GM23338 (cell line): ENCODE results near the gene USP46. TPM values are rescaled to one million over a fixed set of nuclear protein-coding genes. Genes with fewer than 3 reads are reported as not detected.
A peak's percentile ranks its signal among the peaks of the same experiment; 100 is the strongest.

Experiments used
- ATAC-seq: fragments of 200-7000 bp; cut with Tn5 transposase; 3 replicates; pipeline ENCODE4 v1.9.1; 2020
- DNase-seq: peaks from one replicate; pipeline ENCODE4 v3.0.0-alpha.2; 2015; ENCODE audit warnings: low spot score
- H2AFZ ChIP-seq: fragments of 200-600 bp; sonication (generic); 2 replicates; pipeline ENCODE4 v1.8.0; 2016; ENCODE audit warnings: antibody characterized with exemption, mild to moderate bottlenecking, moderate library complexity
- H3F3A ChIP-seq: fragments of 200-600 bp; sonication (generic); replicated peaks from 2 replicates; pipeline ENCODE4 v1.8.0; 2017; ENCODE audit warnings: antibody characterized with exemption, mixed run types, low read depth
- H3K27ac ChIP-seq: fragments of 200-600 bp; sonication (generic); 2 replicates; pipeline ENCODE4 v1.6.1; 2016; ENCODE audit warnings: low read depth
- H3K27me3 ChIP-seq: fragments of 200-600 bp; sonication (generic); 2 replicates; pipeline ENCODE4 v1.8.0; 2016; ENCODE audit warnings: mild to moderate bottlenecking, mixed run types, moderate library complexity; ENCODE audit not compliant: insufficient read depth
- H3K36me3 ChIP-seq: fragments of 200-600 bp; sonication (generic); 2 replicates; pipeline ENCODE4 v1.8.0; 2016; ENCODE audit warnings: mild to moderate bottlenecking; ENCODE audit not compliant: insufficient read depth
- H3K4me1 ChIP-seq: fragments of 200-600 bp; sonication (generic); 2 replicates; pipeline ENCODE4 v1.8.0; 2016; ENCODE audit warnings: mild to moderate bottlenecking, moderate library complexity; ENCODE audit not compliant: insufficient read depth
- H3K4me2 ChIP-seq: fragments of 200-600 bp; sonication (generic); 2 replicates; pipeline ENCODE4 v1.7.1; 2017; ENCODE audit warnings: mixed run types
- H3K4me3 ChIP-seq: fragments of 200-600 bp; sonication (generic); 2 replicates; pipeline ENCODE4 v1.6.1; 2016; ENCODE audit warnings: mixed run types
- H3K79me2 ChIP-seq: fragments of 200-600 bp; sonication (generic); replicated peaks from 2 replicates; pipeline ENCODE4 v1.8.0; 2017; ENCODE audit warnings: mild to moderate bottlenecking; ENCODE audit not compliant: insufficient read depth
- H3K9me2 ChIP-seq: fragments of 200-600 bp; sonication (generic); 2 replicates; pipeline ENCODE4 v1.8.0; 2017; ENCODE audit not compliant: insufficient read depth
- H4K20me1 ChIP-seq: fragments of 200-600 bp; sonication (generic); replicated peaks from 2 replicates; pipeline ENCODE4 v1.8.0; 2017; ENCODE audit warnings: mild to moderate bottlenecking; ENCODE audit not compliant: insufficient read depth
- H3K27ac Mint-ChIP-seq: 2 replicates; pipeline ENCODE4 v1.8.0; 2020; ENCODE audit warnings: inconsistent platforms, mild to moderate bottlenecking, moderate library complexity, mixed read lengths
- H3K27me3 Mint-ChIP-seq: 3 replicates; pipeline ENCODE4 v1.8.0; 2022; ENCODE audit warnings: low read depth, mild to moderate bottlenecking, moderate library complexity, mixed read lengths, inconsistent platforms; ENCODE audit not compliant: insufficient read depth, poor library complexity
- H3K36me3 Mint-ChIP-seq: 3 replicates; pipeline ENCODE4 v1.8.0; 2021; ENCODE audit warnings: low read depth, mild to moderate bottlenecking, inconsistent platforms, moderate library complexity, mixed read lengths
- H3K4me1 Mint-ChIP-seq: 3 replicates; pipeline ENCODE4 v1.8.0; 2020; ENCODE audit warnings: mild to moderate bottlenecking, inconsistent platforms, mixed read lengths
- H3K4me3 Mint-ChIP-seq: 3 replicates; pipeline ENCODE4 v1.8.0; 2021; ENCODE audit warnings: moderate library complexity, mild to moderate bottlenecking, inconsistent platforms, mixed read lengths
- H3K9me3 Mint-ChIP-seq: 3 replicates; pipeline ENCODE4 v1.8.0; 2020; ENCODE audit warnings: moderate library complexity, mild to moderate bottlenecking, inconsistent platforms, mixed read lengths
- CREB1 ChIP-seq: fragments of 250-450 bp; sonication (Bioruptor Pico); IDR thresholded peaks from 2 replicates; pipeline ENCODE4 v1.5.0; 2020; ENCODE audit warnings: low read depth, mild to moderate bottlenecking, moderate library complexity
- ETS1 ChIP-seq: IDR thresholded peaks from 2 replicates; pipeline ENCODE4 v1.6.1; 2016; ENCODE audit warnings: antibody characterized with exemption
- EZH2 ChIP-seq: fragments of 200-600 bp; sonication (generic); IDR thresholded peaks from one replicate; pipeline ENCODE4 v1.8.0; 2017; ENCODE audit warnings: antibody characterized with exemption, mild to moderate bottlenecking, low read depth; ENCODE audit not compliant: unreplicated experiment
- EZH2phosphoT487 ChIP-seq: fragments of 200-600 bp; sonication (generic); IDR thresholded peaks from one replicate; pipeline ENCODE4 v1.8.1; 2018; ENCODE audit warnings: antibody characterized with exemption; ENCODE audit not compliant: unreplicated experiment
- JUNB ChIP-seq: IDR thresholded peaks from one replicate; pipeline ENCODE4 v1.6.1; 2016; ENCODE audit warnings: antibody characterized with exemption; ENCODE audit not compliant: unreplicated experiment
- NANOG ChIP-seq: IDR thresholded peaks from 2 replicates; pipeline ENCODE4 v1.6.1; 2016; ENCODE audit warnings: antibody characterized with exemption, borderline replicate concordance
- REST ChIP-seq: IDR thresholded peaks from one replicate; pipeline ENCODE4 v1.6.1; 2018; ENCODE audit warnings: antibody characterized with exemption; ENCODE audit not compliant: unreplicated experiment
- STAT1 ChIP-seq: IDR thresholded peaks from one replicate; pipeline ENCODE4 v1.6.1; 2016; ENCODE audit warnings: antibody characterized with exemption; ENCODE audit not compliant: unreplicated experiment
- ZNF114 ChIP-seq: fragments of 250-450 bp; sonication (Bioruptor Pico); IDR thresholded peaks from 2 replicates; pipeline ENCODE4 v1.5.0; 2020; ENCODE audit warnings: mild to moderate bottlenecking, moderate library complexity
- ZNF331 ChIP-seq: fragments of 250-450 bp; sonication (Bioruptor Pico); IDR thresholded peaks from 2 replicates; pipeline ENCODE4 v1.5.0; 2020; ENCODE audit warnings: low read depth, mild to moderate bottlenecking, moderate library complexity
- polyA plus RNA-seq: library from polyadenylated mRNA; unstranded; fragments of >200 nt; fragmentation: Nextera tagmentation; extraction: Ambion mirVana; gene quantifications from 2 replicates; pipeline ENCODE4 v1.2.1, GENCODE V29; 2016
- total RNA-seq: library from RNA; depleted of rRNA; stranded (reverse); fragments of >200 nt; shearing (Covaris generic); gene quantifications from 2 replicates; pipeline ENCODE4 v1.2.3, GENCODE V29; 2014

USP46 gene
- total and polyA plus RNA-seq, 2 experiments from 2014 or later = 40.5 to 59.4 TPM

DNA sequence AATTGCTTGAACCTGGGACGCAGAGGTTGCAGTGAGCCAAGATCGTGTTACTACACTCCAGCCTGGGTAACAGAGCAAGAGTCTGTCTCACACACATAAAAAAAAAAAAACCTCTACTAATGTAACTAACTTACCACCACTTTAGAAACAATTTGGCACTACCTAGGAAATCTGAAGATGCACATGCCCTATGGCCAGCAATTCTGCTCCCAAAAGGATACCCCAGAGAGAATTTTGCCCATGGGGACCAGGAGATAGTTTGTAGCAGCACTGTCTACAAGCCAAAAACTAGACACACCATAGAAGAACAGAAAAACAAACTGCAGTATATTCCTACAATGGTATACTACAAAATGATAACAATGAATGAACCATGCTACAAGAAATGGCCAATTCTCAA lies 37.5 kb downstream of the USP46 start:
- H3K36me3 Mint-ChIP-seq = peaks cover 31% of the 10 kb centered on the region
- Histone ChIP-seq H3K4me3 (no peak overlapping the region), H3K9me2 (no peaks in the 10 kb centered on the region), H4K20me1 (no peaks in the 10 kb centered on the region; the same call in 1 of the 2 replicates), H2AFZ (no peak overlapping the region), H3K4me1 (peaks cover 13% of the 10 kb centered on the region), H3K27ac (no peak overlapping the region), H3K4me2 (no peak overlapping the region), H3K79me2 (peaks cover 72% of the 10 kb centered on the region), H3K27me3 (no peaks in the 10 kb centered on the region), H3F3A (no peaks in the 10 kb centered on the region), H3K36me3 (no peaks in the 10 kb centered on the region)
- TF ChIP-seq STAT1 = no peak
- TF ChIP-seq ZNF114 (CRISPR knock-in tag) = no peak
- TF ChIP-seq REST = no peak
- no peak for TF ChIP-seq CREB1 (CRISPR knock-in tag)
- TF ChIP-seq ZNF331 = no peak
- TF ChIP-seq JUNB = no peak
- TF ChIP-seq ETS1 = no peak
- DNase-seq (no peak), ATAC-seq (no peak)
- peaks cover 21% of the 10 kb centered on the region for H3K4me1 Mint-ChIP-seq
- H3K4me3 Mint-ChIP-seq = no peak overlapping the region
- H3K27me3 Mint-ChIP-seq = no peaks in the 10 kb centered on the region
- no peak overlapping the region for H3K27ac Mint-ChIP-seq
- H3K9me3 Mint-ChIP-seq = no peaks in the 10 kb centered on the region

GRCh38 chr4:52619591-52619931 lies 39.5 kb downstream of the USP46 start:
- Histone ChIP-seq H3F3A (no peaks in the 10 kb centered on the region), H3K27ac (0 out of 2 replicates have a peak overlapping the region, but pooled peaks have one; percentile 9), H3K4me1 (peaks cover 13% of the 10 kb centered on the region), H3K4me3 (no peak overlapping the region), H2AFZ (no peak overlapping the region), H3K27me3 (no peaks in the 10 kb centered on the region), H4K20me1 (no peaks in the 10 kb centered on the region; the same call in none of the 2 replicates), H3K79me2 (peaks cover 86% of the 10 kb centered on the region), H3K36me3 (0 out of 2 replicates have a peak, but pooled peaks cover 2% of the 10 kb centered on the region), H3K9me2 (no peaks in the 10 kb centered on the region), H3K4me2 (peak overlapping the region; percentile 45; the same call in 1 of the 2 replicates)
- no peak for ATAC-seq
- no peaks in the 10 kb centered on the region for H3K9me3 Mint-ChIP-seq
- H3K27ac Mint-ChIP-seq = peak overlapping the region; percentile 9; the same call in 1 of the 2 replicates
- no peaks in the 10 kb centered on the region for H3K27me3 Mint-ChIP-seq
- peaks cover 19% of the 10 kb centered on the region; the same call in 2 of the 3 replicates for H3K36me3 Mint-ChIP-seq
- no peak for DNase-seq
- H3K4me1 Mint-ChIP-seq = peaks cover 21% of the 10 kb centered on the region
- no peak overlapping the region for H3K4me3 Mint-ChIP-seq
- TF ChIP-seq STAT1 (no peak), JUNB (no peak), ZNF114 (CRISPR knock-in tag) (no peak), EZH2phosphoT487 (no peak), EZH2 (no peak), ETS1 (no peak), ZNF331 (no peak), NANOG (no peak)
